COLO829 (cell line): ENCODE results near the gene RIN3.

Experiments
- DNase-seq: peaks from one replicate; pipeline ENCODE4 v3.0.0; 2012; ENCODE audit warnings: low spot score

Gene RIN3

GRCh38 chr14:92717571-92718042, 204.0 kb downstream of the RIN3 start:
- no peak for DNase-seq

DNA sequence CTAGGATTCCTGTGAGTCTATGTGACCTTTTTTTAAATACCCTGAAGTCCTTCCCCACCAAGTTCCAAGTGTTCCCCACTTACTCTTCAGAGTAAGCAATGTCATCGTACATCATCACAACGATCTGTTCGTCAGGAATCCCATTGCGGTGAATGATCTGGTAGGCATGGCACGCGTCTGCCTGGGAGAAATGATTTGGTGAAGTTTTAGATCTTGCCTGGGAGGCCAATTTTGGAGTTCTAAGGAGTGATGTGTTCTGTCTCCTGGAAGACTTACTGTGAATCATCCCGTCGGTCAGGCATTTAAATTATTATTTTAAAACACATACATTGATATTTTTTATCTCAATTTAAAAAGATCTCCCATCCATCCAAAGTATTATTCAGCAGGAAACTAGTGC, 205.1 kb downstream of the RIN3 start:
- DNase-seq = no peak

DNA sequence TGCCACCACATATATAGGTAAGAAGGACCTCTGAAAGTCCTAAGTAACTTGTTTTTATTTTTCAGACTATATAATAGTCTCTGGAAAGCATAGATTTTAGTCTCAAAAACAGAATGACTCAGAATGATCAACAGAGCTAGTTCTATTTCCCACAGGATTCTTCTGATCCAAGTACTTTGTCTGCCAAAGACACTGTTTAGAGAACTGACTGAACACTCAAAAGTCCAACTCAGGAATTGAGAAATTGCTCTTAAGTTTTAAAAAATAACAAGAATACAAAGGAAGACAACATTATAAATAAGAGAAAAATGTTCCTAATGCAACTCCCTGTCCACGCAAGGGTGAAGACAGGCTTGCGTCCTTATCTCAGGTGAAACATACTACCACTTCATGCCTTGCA, 205.8 kb downstream of the RIN3 start:
- DNase-seq = no peak

GRCh38 chr14:92719890-92720323, 206.3 kb downstream of the RIN3 start:
- DNase-seq = no peak

- no peak for DNase-seq
These were observed 211.1 kb downstream of the RIN3 start for GRCh38 chr14:92724516-92725340.

DNA sequence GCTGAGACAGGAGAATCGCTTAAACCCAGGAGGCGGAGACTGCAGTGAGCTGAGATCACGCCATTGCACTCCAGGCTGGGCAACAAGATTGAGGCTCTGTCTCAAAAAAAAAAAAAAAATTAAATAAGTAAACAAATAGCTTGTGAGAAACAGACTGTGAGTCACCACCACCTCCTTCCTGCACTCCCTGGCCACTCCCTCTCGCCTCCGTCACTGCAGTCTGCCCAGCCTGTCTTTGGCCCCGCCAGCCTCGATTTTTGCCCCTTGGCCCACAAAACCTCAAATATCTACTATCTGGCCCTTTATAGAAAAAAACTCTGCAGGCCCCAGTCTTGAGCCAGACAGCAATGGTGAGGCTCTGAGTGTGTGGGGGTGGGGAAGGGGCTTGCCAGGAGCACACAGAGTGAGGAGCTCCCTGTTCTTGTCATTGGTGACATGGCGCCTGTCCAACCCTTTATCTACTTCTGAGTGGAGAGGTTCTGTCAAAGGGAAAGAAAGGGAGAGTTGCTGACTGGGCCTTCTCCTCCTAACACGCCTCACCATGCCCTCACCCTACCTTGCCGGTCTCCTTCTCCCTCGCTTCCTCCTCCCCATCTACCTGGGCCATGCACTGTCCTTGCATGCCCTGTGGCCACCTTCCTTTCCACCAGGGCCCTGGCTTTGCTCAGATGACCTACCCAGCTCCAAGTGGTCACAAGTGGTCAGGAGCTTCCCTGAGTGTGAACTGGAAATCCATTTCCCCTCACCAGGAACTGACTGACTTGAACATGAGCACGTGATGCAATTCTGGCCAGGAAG, 212.8 kb downstream of the RIN3 start:
- DNase-seq = peak; percentile 79

GRCh38 chr14:92726933-92727262, 213.3 kb downstream of the RIN3 start:
- DNase-seq = no peak

- DNase-seq = no peak
These were observed 215.3 kb downstream of the RIN3 start for GRCh38 chr14:92728759-92729364.

DNA sequence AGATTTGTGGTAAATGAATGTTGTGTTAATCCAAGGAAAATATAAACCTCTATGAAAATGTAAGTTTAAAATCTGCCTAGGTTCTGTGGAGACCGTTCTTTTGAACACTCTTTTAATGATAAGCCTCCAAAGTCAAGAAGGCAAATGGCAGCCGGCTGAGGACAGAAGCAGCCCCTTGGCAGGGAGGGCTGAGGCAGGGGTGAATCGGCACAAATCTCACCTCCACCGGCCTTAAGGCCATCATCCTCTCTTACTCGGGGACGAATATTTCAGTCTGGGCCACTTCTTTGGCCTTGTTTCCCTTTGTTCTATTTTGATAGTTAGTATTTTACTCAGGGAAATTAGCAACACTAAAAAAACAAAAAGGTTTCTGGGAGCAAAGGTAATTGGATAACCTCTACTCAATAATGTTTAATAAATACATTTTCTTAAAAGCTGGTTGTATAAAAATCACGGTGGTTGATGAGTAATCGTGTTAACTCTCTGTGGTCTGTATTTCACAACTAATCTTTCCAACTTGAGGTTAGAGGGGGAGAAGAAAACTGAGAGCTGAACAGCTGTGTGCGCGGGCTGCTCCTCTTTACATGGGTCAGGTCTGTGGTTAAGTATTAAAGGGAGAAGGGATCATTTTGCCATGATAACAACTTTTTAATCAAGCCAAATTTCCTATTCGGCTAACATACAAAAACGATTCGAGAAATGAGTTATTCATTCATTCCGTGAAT, 216.2 kb downstream of the RIN3 start:
- no peak for DNase-seq

GRCh38 chr14:92731622-92732115, 218.1 kb downstream of the RIN3 start:
- no peak for DNase-seq

DNA sequence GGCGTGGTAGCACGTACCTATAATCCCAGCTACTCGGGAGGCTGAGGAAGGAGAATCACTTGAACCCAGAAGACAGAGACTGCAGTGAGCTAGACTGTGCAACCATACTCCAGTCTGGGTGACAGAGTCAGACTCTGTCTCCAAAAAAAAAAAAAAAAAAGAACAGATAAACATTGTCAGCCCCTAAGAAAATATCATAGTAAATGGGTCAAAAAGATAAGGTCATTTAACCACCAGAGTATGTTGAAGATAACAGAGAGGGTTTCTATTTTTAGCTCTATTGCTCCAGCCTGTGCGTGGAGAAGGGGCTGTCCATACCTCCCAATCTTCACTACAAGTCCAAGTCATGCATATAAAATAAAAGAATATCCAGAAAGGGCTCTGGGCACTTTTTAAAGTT, 219.4 kb downstream of the RIN3 start:
- no peak for DNase-seq

GRCh38 chr14:92734618-92735017, 221.0 kb downstream of the RIN3 start:
- DNase-seq = no peak

GRCh38 chr14:92735344-92735743, 221.8 kb downstream of the RIN3 start:
- DNase-seq = no peak

GRCh38 chr14:92737206-92737605, 223.6 kb downstream of the RIN3 start:
- DNase-seq = no peak

DNA sequence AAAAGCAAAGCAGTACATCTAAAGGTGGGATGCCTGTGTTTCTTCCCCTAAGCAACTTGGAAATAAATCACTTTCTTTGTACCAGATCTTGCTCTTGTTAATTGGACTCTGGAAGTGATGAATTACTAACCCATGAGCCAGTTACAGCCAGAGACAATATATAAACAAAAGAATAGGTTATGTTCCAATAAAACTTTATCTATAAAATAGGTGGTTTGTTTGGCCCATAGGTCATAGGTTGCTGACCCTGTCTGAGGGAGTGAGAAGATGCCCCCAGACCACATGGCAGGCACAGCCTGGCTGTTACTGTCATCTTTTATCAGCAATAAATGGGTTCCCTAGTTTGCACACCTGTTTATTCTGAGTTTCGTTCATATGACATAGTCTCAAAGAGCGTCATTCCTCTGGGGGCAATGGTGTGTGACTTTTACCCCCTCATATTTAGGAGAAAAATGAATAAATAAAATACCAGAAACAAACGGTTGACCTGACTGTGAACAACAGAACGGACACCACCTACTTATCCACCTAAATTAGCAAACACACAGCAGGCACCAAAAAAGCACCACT, 224.1 kb downstream of the RIN3 start:
- no peak for DNase-seq
